Epithelial cell of esophagus (primary cell): Measurements from ENCODE around the gene ITGB3BP.
A peak's percentile ranks its signal among the peaks of the same experiment; 100 is the strongest.

Experiments
- DNase-seq: peaks from one replicate; pipeline ENCODE4 v3.0.0; 2010; ENCODE audit warnings: low read depth
- H3K4me3 ChIP-seq: 2 replicates; pipeline ENCODE4 v1.5.1; 2011; ENCODE audit warnings: mild to moderate bottlenecking, low read length, control low read depth
- TF ChIP-seq, protein P1 (sequence below): IDR thresholded peaks from 2 replicates; pipeline ENCODE4 v1.5.1; 2011; ENCODE audit warnings: low read depth, mild to moderate bottlenecking, low read length, control low read depth, inconsistent platforms; ENCODE audit not compliant: insufficient read depth; ENCODE audit errors: missing control alignments

The ITGB3BP gene

DNA sequence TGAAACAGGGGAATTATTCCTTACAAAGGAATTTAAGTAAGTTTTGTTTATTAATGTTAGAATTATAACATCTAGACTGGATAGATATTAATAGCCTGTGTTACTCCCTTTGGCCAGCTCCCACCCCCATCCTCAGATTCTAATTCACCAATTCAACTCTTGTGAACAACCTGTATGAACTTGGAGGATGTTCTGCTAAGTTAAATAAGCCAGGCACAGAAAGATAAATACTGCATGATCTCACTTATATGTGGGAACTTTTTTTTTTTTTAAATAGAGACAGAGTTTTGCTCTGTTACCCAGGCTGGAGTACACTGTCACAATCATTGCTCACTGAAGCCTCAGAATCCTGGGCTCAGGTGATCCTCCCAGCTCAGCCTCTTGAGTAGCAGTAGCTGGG is 32.5 kb upstream of the ITGB3BP start:
- TF ChIP-seq, protein P1, sequence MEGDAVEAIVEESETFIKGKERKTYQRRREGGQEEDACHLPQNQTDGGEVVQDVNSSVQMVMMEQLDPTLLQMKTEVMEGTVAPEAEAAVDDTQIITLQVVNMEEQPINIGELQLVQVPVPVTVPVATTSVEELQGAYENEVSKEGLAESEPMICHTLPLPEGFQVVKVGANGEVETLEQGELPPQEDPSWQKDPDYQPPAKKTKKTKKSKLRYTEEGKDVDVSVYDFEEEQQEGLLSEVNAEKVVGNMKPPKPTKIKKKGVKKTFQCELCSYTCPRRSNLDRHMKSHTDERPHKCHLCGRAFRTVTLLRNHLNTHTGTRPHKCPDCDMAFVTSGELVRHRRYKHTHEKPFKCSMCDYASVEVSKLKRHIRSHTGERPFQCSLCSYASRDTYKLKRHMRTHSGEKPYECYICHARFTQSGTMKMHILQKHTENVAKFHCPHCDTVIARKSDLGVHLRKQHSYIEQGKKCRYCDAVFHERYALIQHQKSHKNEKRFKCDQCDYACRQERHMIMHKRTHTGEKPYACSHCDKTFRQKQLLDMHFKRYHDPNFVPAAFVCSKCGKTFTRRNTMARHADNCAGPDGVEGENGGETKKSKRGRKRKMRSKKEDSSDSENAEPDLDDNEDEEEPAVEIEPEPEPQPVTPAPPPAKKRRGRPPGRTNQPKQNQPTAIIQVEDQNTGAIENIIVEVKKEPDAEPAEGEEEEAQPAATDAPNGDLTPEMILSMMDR, result no peak
- no peak overlapping the region for H3K4me3 ChIP-seq
- DNase-seq, result no peak

GRCh38 chr1:63548877-63549276 is 25.9 kb upstream of the ITGB3BP start:
- H3K4me3 ChIP-seq, result no peak overlapping the region
- TF ChIP-seq, protein P1, result no peak
- no peak for DNase-seq

DNA sequence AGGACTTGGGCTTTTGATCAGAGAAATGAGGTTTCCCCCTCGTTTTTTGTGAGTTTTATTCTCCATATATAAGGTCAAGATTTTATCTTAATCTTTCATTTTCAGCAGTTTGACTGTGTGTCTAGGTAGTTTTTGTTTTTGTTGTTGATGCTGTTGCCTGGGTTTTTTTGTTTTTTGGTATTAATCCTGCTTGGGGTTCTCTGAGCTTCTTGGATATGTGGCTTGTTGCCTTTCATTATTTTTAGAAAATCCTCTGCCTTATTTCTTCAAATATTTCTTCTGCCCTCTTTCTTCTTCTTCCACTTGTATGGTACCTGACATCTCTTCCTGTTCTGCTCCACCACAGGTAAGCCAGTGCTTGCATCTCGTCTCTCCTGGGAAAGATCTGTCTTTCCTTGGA is 25.3 kb upstream of the ITGB3BP start:
- DNase-seq, result no peak
- no peak overlapping the region for H3K4me3 ChIP-seq
- TF ChIP-seq, protein P1, result no peak

GRCh38 chr1:63547621-63548294 is 24.7 kb upstream of the ITGB3BP start:
- TF ChIP-seq, protein P1, result no peak
- DNase-seq, result peak; percentile 95
- no peak overlapping the region for H3K4me3 ChIP-seq

DNA sequence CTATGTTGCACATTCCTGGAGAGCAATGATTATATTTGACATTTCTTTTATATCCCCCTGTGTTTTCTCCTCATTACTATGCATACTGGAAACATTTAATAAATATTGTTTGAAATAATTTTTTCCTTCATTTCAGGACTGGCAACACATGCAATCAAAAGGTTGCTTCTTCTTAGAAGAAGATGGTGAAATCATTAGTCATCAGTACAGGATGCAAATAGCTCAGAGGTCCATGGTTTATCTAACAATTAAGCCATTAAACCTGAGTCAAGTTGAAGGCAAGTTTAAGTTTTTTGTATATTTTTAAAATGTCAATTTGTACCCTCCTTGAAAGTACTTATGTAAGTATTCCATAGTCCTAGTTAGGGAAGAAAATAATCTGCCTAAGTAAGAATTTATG is 22.8 kb upstream of the ITGB3BP start:
- H3K4me3 ChIP-seq, result no peak overlapping the region
- peak; percentile 68 for DNase-seq
- TF ChIP-seq, protein P1, result no peak

- no peak overlapping the region for H3K4me3 ChIP-seq
- DNase-seq, result peak; percentile 35
- TF ChIP-seq, protein P1, result peak; percentile 29
Observed at GRCh38 chr1:63537940-63538339, 14.9 kb upstream of the ITGB3BP start.

DNA sequence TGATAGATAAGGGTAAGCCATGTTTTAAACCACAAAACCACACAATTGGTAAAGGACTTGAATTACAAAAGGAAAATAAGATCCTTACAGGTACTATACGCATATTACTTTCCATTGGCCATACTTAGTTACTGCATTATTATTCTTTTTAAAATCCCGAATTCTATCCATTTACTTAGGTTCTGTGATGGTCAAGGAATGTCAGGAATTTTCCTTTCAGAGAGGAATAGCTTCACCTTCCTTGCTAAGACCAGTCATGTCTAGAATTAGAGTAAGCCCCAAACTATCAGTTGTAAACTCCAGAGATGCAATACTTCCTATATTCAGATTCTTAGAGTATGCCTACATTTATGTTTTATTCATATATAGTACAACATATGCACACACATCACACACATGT is 14.0 kb upstream of the ITGB3BP start:
- no peak overlapping the region for H3K4me3 ChIP-seq
- no peak for DNase-seq
- TF ChIP-seq, protein P1, result no peak
